Esophagus muscularis mucosa (tissue), 3 donors: ENCODE measurements around the gene EVC.

Source experiments
- CTCF ChIP-seq, 3 experiments: fragments of 200-600 bp in 2 of 3; fragments of 450-650 bp in 1 of 3; sonication (generic) in 2 of 3; IDR thresholded peaks; one replicate each; pipeline ENCODE4 v1.5.1; 2017 to 2019; ENCODE audit warnings: antibody characterized with exemption in 3 of 3, mild to moderate bottlenecking in 2 of 3, moderate library complexity in 1 of 3
- POLR2A ChIP-seq: fragments of 450-650 bp; IDR thresholded peaks from one replicate; pipeline ENCODE4 v1.6.1; 2017; ENCODE audit warnings: antibody characterized with exemption, moderate library complexity, mild to moderate bottlenecking, low read depth

DNA sequence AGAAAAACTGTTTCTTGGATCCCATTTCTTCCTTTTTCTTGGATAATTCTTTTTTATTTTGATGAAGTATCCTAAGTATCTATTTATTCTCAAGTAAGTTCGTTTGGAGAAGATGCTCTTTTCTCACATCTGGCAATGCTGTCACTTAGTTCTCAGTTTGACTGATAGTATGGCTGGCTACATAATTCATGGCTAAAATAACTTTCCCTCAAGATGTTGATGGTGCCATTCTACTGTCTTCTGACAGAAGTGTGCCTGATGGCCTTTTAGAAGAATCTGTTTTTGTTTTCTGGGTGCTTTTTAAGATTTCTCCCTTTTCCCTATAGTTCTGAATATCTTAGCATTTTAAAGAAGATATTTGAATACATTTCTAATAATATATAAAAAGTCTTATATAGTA lies 44.3 kb upstream of the EVC start:
- TF ChIP-seq CTCF (IDR thresholded peaks at IDR 0.05) (no peak), POLR2A (no peak)
